ENCODE data around the gene SIRPB2. TPM values are rescaled to one million over a fixed set of nuclear protein-coding genes. Genes with fewer than 3 reads are reported as not detected.

SIRPB2 gene
- total and polyA plus RNA-seq, 2 of the 4 experiments (the other 2 are of a cell fraction): not detected

GRCh38 chr20:1460275-1460674 is 30.9 kb downstream of the SIRPB2 start:
- H4K20me1 ChIP-seq (ENCODE audit: insufficient read depth, low read length): peaks cover 30% of the 10 kb centered on the region
- no peak overlapping the region for H3K23ac ChIP-seq (ENCODE audit: low read depth, low read length)
- no peaks in the 10 kb centered on the region for H3K9me3 ChIP-seq (ENCODE audit: control insufficient read depth, insufficient read depth, low read length)
- H3K27ac ChIP-seq (ENCODE audit: insufficient read depth, low read length): no peak overlapping the region
- no peak overlapping the region for H2BK15ac ChIP-seq (ENCODE audit: low read depth, low read length)
- dilution Hi-C loops (cut with HindIII; ENCODE audit: low sequenced_read_pairs, unreplicated experiment): no loop called here
- DNase-seq (no peak), ATAC-seq (ENCODE audit: low read depth) (no peak)
- H2BK20ac ChIP-seq (ENCODE audit: low read depth, low read length): no peak overlapping the region
- H3K27me3 ChIP-seq (ENCODE audit: control insufficient read depth, insufficient read depth, low read length): no peaks in the 10 kb centered on the region
- no peak overlapping the region for H3K14ac ChIP-seq (replicated peaks; ENCODE audit: low read depth, low read length)
- no peak overlapping the region for H3K9ac ChIP-seq (ENCODE audit: low read depth, low read length)
- POLR2A ChIA-PET (ENCODE audit: unreplicated experiment): no interaction called here
- no CpG with 5 or more reads among the region's 2 CpGs for WGBS, 2 experiments (ENCODE audit: extremely low coverage in 2 of 2, insufficient read length in 1 of 2)
- peaks cover 43 to 76% of the 10 kb centered on the region in 2 experiments for H3K79me1 ChIP-seq (ENCODE audit: low read depth in 1 of 2, low read length in 2 of 2)
- intact Hi-C loops (cut with micrococcal nuclease): no loop called here
- H3K4ac ChIP-seq (ENCODE audit: low read depth, low read length): no peak overlapping the region
- no peak overlapping the region for H2AK9ac ChIP-seq (replicated peaks; ENCODE audit: low read depth, low read length, poor library complexity)
- H3K4me3 ChIP-seq (ENCODE audit: insufficient read depth, low read depth, low read length): no peak overlapping the region
- BruUV-seq (replicated peaks): no TSS peak
- no peak overlapping the region for H2AK5ac ChIP-seq (ENCODE audit: low read depth, low read length)
- H3K18ac ChIP-seq (ENCODE audit: low read depth, low read length): no peak overlapping the region
- no peaks in the 10 kb centered on the region; the same call in 1 of the 2 replicates for H3K4me1 ChIP-seq (ENCODE audit: control insufficient read depth, insufficient read depth, low read length)
- H3K56ac ChIP-seq (ENCODE audit: extremely low read depth, insufficient read depth, low read length): no peak overlapping the region
- no peak overlapping the region for H2BK120ac ChIP-seq (ENCODE audit: low read depth, low read length)
- in situ Hi-C loops (cut with MboI; ENCODE audit: low sequenced_read_pairs): no loop called here
- TF ChIP-seq BHLHE40 (IDR thresholded peaks at IDR 0.05; ENCODE audit: low read depth, low read length) (no peak), CEBPB (IDR thresholded peaks at IDR 0.05; ENCODE audit: low read depth, low read length) (peak; percentile 62; the same call in 1 of the 2 replicates)
- no peak overlapping the region for H4K91ac ChIP-seq (ENCODE audit: insufficient read depth, low read depth, low read length)
- H4K5ac ChIP-seq (ENCODE audit: low read depth, low read length): no peak overlapping the region
- H3K9me1 ChIP-seq (ENCODE audit: insufficient read depth, low read length): peaks cover 18% of the 10 kb centered on the region; the same call in 1 of the 2 replicates
- no peak overlapping the region for H2BK5ac ChIP-seq (ENCODE audit: low read depth, low read length, poor library complexity, severe bottlenecking)
- CTCF ChIA-PET: no interaction called here
- no peak overlapping the region for H4K8ac ChIP-seq (ENCODE audit: low read depth in 2 of 2, low read length in 2 of 2)
- H2AFZ ChIP-seq (replicated peaks; ENCODE audit: low read length, poor library complexity): no peak overlapping the region
- peaks cover 33% of the 10 kb centered on the region for H3K36me3 ChIP-seq (ENCODE audit: control insufficient read depth, insufficient read depth, low read length)
- no peak overlapping the region for H3K4me2 ChIP-seq (ENCODE audit: low read depth, low read length)
